EH (cell line): Measurements from ENCODE around the gene PGAP6.

Experiments used
- DNase-seq: peaks from one replicate; pipeline ENCODE4 v3.0.0-alpha.2; 2015; ENCODE audit warnings: low read depth

Gene PGAP6

DNA sequence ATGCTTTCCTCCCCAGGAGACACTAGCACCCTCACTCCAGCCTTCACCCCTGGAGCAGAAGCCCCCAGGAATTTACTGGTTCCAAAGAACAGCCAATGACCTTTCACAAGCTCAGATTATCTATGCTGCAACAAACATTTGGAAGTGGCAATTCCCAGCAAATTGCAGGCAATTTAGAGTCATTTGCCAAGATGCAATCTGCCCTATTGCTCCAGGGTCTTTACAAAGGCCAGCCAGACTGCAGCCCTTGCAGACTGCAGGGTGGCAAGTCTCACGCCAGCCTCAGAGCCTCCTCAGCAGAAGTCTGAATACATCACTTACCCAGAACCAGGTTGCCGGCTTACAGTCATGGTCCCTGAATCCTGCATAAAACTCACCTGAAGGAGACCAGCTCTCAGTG is 51.0 kb downstream of the PGAP6 start:
- no peak for DNase-seq

DNA sequence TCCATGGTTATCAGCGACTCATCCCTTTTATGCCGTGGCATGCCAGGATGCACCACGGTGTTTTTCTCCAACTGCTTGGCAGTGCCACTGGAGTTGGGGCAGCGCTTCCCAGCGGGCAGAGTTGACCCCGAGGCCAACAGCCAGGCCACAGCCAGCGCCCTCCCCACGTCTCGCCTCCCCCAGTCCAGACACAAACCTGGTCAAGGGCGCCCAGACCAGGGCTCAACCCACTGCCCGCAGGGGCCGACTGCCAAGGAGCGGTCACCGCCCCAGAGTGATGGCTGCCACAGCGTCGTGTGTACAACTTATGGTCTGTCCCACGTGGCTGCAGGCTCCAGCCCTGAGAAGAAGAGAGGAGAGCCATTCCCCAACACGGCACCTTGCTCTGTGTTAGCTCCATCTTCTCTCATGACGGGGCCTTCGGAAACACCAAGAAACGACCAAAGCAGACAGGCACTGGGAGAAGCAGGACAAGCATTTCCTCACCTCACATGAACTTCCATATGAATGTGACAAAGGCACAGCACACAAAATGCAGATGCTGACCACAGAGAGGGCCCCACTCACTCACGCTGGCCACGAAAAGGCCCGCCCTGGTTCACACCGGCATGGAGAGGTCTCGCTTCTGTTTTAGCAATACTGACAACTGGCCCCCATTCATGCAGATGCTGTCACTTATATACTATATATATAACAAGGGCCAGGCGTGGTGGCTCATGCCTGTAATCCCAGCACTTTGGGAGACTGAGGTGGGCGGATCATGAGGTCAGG is 56.2 kb downstream of the PGAP6 start:
- DNase-seq, result no peak

DNA sequence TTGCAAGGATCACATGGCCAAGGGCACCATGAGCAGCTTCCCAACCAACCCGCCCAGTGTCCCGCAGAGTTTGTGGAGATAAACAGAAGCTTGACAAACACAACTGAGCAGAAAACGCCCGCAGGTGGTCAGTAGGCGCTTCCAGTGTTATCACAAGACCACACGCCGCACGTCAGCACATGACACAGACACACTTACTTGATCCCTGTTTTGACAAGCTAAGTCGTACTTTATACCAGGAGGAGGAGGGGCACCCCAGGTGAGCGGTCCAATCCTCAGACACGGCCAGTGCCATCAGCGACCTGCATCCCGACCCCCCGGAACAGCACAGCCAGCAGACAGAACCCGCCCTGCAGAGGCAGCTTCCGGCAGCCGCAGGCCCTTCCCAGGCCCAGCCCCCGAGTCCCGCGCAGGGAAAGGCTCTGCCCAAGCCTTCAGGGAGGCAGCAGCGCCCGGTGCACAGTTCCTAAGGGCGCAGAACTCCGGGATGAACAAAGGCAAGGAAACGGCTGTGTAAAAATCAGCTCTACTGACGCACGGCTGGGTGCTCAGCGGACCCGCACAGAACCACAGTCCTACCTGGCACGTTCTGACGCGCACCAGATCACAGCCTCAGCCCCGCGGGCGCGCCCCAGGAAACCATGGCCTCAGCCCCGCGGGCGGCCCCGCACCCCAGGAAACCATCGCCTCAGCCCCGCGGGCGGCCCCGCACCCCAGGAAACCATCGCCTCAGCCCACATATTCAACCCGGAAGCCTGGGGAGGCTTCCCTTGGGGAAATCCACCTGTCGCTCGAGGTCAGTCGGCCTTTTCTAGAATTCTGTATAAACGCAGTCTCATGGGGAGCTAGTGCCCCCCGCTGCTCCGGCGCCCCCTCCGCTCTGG is 57.1 kb downstream of the PGAP6 start:
- no peak for DNase-seq

DNA sequence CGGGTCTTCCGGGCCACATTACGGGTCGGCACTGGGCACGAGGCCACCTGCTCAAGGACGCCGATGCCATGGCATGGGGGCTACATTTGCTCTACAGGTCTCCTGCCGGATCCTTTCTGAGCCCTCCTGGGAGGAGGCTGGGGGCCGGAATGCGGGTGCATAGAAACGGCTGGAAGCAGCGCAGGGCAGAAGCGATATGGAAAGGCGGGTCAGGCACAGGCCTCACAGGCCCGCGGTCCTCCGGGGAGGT is 57.7 kb downstream of the PGAP6 start:
- no peak for DNase-seq

DNA sequence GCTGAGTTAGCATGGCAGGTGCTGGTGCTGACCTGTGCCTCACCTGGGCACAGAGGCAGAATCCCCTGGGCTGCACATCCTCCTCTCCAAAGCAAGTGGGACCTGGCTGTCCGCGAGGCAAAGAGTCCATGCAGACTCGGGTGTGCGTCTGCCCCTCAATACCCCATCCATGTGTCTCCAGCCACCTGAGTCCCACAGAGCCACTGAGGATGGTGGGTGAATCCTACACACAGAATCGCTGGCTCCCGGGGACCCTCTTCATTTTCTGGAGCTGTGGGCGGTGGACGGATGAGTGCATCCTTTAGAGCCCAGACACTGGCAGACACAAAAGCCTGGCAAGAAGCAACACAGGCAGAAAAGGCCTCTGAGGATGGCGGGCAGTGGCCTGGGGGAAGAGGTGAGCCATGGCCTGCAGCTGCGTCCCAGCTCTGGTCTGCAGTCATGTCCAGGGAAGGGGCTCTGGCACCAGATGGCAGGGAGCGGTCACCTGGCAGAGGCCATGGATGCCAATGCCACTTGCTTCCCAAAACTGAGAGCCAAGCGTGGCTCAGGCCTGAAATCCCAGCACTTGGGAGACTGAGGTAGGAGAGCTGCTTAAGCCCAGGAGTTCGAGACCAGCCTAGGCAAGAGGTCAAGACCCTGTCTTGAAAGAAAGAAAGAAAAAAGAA is 59.2 kb downstream of the PGAP6 start:
- DNase-seq, result no peak

- DNase-seq, result no peak
Measured at GRCh38 chr16:321532-321931, 60.2 kb downstream of the PGAP6 start.
